Measurements from ENCODE around the gene PEX13. TPM values are rescaled to one million over a fixed set of nuclear protein-coding genes. Genes with fewer than 3 reads are reported as not detected.

Gene PEX13, protein sequence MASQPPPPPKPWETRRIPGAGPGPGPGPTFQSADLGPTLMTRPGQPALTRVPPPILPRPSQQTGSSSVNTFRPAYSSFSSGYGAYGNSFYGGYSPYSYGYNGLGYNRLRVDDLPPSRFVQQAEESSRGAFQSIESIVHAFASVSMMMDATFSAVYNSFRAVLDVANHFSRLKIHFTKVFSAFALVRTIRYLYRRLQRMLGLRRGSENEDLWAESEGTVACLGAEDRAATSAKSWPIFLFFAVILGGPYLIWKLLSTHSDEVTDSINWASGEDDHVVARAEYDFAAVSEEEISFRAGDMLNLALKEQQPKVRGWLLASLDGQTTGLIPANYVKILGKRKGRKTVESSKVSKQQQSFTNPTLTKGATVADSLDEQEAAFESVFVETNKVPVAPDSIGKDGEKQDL
- total RNA-seq (10 to 100 TPM; 25.1 to 42.8 TPM), polyA plus RNA-seq (10 to 100 TPM; 10.6 to 17.9 TPM)

DNA sequence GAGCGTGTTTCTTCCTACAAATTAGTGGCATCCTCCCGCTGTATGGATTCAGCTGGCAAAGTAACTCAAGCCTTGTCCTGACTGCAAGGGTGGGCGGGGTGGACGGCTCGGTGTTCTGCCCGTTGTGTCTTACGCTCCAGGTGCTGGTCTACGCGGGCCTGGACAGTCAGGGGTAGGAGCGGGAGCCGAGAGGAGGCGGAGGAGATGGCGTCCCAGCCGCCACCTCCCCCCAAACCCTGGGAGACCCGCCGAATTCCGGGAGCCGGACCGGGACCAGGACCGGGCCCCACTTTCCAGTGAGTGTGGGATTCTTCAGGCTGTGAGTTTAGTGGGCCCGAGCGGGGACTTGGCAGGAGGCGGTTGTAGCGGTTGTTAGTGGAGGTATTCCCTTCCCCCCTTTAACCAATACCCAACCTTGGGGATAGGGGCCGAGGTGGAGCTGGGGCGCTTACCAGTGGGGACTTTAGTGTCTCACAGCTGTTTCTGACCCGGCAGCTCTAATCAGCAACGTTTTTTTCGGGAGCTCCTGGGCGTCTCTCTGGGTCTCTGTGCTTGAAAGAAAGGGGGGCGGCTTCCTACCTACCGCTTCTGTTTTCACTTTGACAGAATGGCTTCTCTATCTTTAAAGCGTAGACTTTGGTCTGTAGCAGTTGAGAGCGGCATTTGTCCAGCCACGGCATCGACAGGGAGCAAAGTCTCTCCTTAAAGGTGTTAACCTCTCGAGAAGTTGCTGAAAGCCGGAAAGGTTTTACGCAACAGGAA lies at the start of gene PEX13, which contains the start of gene PUS10:
PEX13 (plus strand) TSS at position 165 of the 762 bp plus-strand sequence; CDS start at position 205, 40 bp downstream.
PUS10 (minus strand) TSS at position 700 of the 762 bp plus-strand sequence. CDS start 6,365 bp downstream, outside the sequence.
- Histone ChIP-seq H3K4me1 (ENCODE audit: control insufficient read depth in 4 of 4, insufficient read depth in 4 of 4, low read length in 3 of 4) (peaks cover 7 to 20% (median 15%) of the 10 kb centered on the region in 4 donors), H3K9me3 (ENCODE audit: control insufficient read depth in 4 of 4, low read length in 3 of 4) (no peaks in the 10 kb centered on the region), H3K9ac (ENCODE audit: low read depth in 1 of 2, low read length in 2 of 2) (peak within 1 kb of the TSS; percentile 71 to 92), H3K27ac (ENCODE audit: low read depth in 1 of 2, low read length in 2 of 2) (peak within 1 kb of the TSS; percentile 97), H3K4me3 (ENCODE audit: low read depth in 1 of 3, low read length in 3 of 3) (peak within 1 kb of the TSS; percentile 68 to 94 (median 83)), H3K27me3 (ENCODE audit: control insufficient read depth in 4 of 4, insufficient read depth in 4 of 4, low read length in 3 of 4) (no peaks in the 10 kb centered on the region), H3K36me3 (ENCODE audit: control insufficient read depth in 4 of 4, insufficient read depth in 3 of 4, low read depth in 1 of 4, low read length in 3 of 4) (no peaks in the 10 kb centered on the region)
- WGBS, result under 1% methylated on average over 39 of the region's 39 CpGs
- TF ChIP-seq, protein P1, sequence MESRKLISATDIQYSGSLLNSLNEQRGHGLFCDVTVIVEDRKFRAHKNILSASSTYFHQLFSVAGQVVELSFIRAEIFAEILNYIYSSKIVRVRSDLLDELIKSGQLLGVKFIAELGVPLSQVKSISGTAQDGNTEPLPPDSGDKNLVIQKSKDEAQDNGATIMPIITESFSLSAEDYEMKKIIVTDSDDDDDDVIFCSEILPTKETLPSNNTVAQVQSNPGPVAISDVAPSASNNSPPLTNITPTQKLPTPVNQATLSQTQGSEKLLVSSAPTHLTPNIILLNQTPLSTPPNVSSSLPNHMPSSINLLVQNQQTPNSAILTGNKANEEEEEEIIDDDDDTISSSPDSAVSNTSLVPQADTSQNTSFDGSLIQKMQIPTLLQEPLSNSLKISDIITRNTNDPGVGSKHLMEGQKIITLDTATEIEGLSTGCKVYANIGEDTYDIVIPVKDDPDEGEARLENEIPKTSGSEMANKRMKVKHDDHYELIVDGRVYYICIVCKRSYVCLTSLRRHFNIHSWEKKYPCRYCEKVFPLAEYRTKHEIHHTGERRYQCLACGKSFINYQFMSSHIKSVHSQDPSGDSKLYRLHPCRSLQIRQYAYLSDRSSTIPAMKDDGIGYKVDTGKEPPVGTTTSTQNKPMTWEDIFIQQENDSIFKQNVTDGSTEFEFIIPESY (IDR thresholded peaks at IDR 0.05), result peak; percentile 51
- TF ChIP-seq, protein P2, sequence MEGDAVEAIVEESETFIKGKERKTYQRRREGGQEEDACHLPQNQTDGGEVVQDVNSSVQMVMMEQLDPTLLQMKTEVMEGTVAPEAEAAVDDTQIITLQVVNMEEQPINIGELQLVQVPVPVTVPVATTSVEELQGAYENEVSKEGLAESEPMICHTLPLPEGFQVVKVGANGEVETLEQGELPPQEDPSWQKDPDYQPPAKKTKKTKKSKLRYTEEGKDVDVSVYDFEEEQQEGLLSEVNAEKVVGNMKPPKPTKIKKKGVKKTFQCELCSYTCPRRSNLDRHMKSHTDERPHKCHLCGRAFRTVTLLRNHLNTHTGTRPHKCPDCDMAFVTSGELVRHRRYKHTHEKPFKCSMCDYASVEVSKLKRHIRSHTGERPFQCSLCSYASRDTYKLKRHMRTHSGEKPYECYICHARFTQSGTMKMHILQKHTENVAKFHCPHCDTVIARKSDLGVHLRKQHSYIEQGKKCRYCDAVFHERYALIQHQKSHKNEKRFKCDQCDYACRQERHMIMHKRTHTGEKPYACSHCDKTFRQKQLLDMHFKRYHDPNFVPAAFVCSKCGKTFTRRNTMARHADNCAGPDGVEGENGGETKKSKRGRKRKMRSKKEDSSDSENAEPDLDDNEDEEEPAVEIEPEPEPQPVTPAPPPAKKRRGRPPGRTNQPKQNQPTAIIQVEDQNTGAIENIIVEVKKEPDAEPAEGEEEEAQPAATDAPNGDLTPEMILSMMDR (IDR thresholded peaks at IDR 0.05; ENCODE audit: low read depth, low read length, missing input control), result no peak
- TF ChIP-seq HNF4A (conservative IDR thresholded peaks at IDR 0.05), result peak; percentile 90 to 96
- peak; percentile 60 to 78 for TF ChIP-seq JUND (IDR thresholded peaks at IDR 0.05)
- TF ChIP-seq, protein P3, sequence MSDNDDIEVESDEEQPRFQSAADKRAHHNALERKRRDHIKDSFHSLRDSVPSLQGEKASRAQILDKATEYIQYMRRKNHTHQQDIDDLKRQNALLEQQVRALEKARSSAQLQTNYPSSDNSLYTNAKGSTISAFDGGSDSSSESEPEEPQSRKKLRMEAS (IDR thresholded peaks at IDR 0.05), result peak; percentile 20
- peak; percentile 81 for TF ChIP-seq TAF1 (conservative IDR thresholded peaks at IDR 0.05)
- TF ChIP-seq NR2F2 (IDR thresholded peaks at IDR 0.05), result peak; percentile 59
- TF ChIP-seq RAD21 (IDR thresholded peaks at IDR 0.05), result no peak
- TF ChIP-seq, protein P4, sequence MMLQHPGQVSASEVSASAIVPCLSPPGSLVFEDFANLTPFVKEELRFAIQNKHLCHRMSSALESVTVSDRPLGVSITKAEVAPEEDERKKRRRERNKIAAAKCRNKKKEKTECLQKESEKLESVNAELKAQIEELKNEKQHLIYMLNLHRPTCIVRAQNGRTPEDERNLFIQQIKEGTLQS (IDR thresholded peaks at IDR 0.05), result no peak
- TF ChIP-seq YY1 (IDR thresholded peaks at IDR 0.05), result peak; percentile 55
- peak; percentile 42 to 57 for TF ChIP-seq EGR1 (IDR thresholded peaks at IDR 0.05; ENCODE audit: low read depth in 2 of 2)
- TF ChIP-seq HNF4G (IDR thresholded peaks at IDR 0.05), result peak; percentile 97
- TF ChIP-seq GABPA (IDR thresholded peaks at IDR 0.05 in 1 of 2, conservative IDR thresholded peaks at IDR 0.05 in 1 of 2), result no peak
- TF ChIP-seq, protein P5, sequence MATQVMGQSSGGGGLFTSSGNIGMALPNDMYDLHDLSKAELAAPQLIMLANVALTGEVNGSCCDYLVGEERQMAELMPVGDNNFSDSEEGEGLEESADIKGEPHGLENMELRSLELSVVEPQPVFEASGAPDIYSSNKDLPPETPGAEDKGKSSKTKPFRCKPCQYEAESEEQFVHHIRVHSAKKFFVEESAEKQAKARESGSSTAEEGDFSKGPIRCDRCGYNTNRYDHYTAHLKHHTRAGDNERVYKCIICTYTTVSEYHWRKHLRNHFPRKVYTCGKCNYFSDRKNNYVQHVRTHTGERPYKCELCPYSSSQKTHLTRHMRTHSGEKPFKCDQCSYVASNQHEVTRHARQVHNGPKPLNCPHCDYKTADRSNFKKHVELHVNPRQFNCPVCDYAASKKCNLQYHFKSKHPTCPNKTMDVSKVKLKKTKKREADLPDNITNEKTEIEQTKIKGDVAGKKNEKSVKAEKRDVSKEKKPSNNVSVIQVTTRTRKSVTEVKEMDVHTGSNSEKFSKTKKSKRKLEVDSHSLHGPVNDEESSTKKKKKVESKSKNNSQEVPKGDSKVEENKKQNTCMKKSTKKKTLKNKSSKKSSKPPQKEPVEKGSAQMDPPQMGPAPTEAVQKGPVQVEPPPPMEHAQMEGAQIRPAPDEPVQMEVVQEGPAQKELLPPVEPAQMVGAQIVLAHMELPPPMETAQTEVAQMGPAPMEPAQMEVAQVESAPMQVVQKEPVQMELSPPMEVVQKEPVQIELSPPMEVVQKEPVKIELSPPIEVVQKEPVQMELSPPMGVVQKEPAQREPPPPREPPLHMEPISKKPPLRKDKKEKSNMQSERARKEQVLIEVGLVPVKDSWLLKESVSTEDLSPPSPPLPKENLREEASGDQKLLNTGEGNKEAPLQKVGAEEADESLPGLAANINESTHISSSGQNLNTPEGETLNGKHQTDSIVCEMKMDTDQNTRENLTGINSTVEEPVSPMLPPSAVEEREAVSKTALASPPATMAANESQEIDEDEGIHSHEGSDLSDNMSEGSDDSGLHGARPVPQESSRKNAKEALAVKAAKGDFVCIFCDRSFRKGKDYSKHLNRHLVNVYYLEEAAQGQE (IDR thresholded peaks at IDR 0.05), result no peak
- TF ChIP-seq FOXA2 (IDR thresholded peaks at IDR 0.05), result no peak
- peak; percentile 64 to 83 for TF ChIP-seq RXRA (IDR thresholded peaks at IDR 0.05)
- no peak for TF ChIP-seq FOXA1 (IDR thresholded peaks at IDR 0.05)
- peak; percentile 83 for TF ChIP-seq SP1 (IDR thresholded peaks at IDR 0.05)
- peak; percentile 80 for DNase-seq (ENCODE audit: low spot score)
